HUES64 (cell line): Measurements from ENCODE around the gene ZNF331.

Experiments used
- H3K27ac ChIP-seq: 2 replicates; pipeline ENCODE4 v1.7.0; 2013; ENCODE audit warnings: low read depth, low read length, inconsistent platforms
- H3K27me3 ChIP-seq: 2 replicates; pipeline ENCODE4 v1.6.1; 2013; ENCODE audit warnings: mild to moderate bottlenecking, low read length; ENCODE audit not compliant: insufficient read depth
- H3K36me3 ChIP-seq: 2 replicates; pipeline ENCODE4 v1.6.1; 2013; ENCODE audit warnings: mild to moderate bottlenecking, low read length; ENCODE audit not compliant: insufficient read depth
- H3K4me1 ChIP-seq: 2 replicates; pipeline ENCODE4 v1.6.1; 2013; ENCODE audit warnings: mild to moderate bottlenecking, low read length, moderate library complexity; ENCODE audit not compliant: insufficient read depth
- H3K4me3 ChIP-seq: 2 replicates; pipeline ENCODE4 v1.5.1; 2013; ENCODE audit warnings: mild to moderate bottlenecking, low read length, moderate library complexity
- H3K9ac ChIP-seq: 2 replicates; pipeline ENCODE4 v1.6.1; 2013; ENCODE audit warnings: mild to moderate bottlenecking, low read depth, low read length
- H3K9me3 ChIP-seq: 2 replicates; pipeline ENCODE4 v1.6.1; 2013; ENCODE audit warnings: low read depth, low read length; ENCODE audit not compliant: insufficient read depth
- WGBS: fragments of 150-250, 120-280 bp; methylation state at CpG from one replicate; pipeline ENCODE4 v1.1.7; 2013; ENCODE audit warnings: missing lambda C conversion rate; 5-methylcytosine and 5-hydroxymethylcytosine counted together

Gene ZNF331

DNA sequence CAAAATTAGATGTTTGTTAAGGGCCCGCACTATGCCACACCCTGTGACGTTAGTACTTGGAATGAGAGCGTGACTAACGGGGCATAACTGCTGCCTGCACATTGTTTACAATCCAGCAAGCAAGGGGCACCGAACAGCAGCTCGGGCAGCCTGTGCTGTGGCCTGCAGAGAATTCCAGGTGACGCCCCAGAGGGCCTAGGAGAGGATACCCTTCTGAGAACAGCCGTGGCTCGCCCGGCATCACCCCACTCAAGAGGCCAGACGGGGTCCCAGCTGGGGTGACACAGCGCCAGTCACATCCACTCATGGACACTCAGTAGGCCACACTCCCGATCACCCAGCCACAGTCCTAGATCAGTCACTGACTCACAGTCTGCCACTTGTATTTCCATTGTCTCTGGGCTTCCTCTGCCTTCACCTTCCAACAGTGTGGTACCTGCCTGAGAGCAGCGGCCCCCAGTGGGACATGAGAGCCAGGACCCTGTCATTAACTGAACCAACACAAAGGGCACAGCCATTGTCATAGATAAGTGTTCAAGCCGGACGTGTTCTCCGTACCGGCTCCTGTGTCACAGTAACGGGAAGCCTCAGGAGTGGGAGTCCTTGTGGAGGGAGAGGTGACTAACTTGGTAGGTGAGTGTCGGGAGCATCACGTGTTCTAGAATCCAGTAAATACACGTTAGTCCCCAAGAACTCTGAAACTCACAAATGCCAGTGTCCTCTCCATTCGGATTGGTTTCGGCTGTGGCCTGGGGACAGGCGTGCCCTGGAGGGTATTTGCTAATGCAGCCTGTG is 7.5 kb downstream of the ZNF331 start:
- no peak overlapping the region for H3K9ac ChIP-seq
- H3K36me3 ChIP-seq, result peaks cover 40% of the 10 kb centered on the region
- H3K27ac ChIP-seq, result no peak overlapping the region
- H3K4me1 ChIP-seq, result peaks cover 8% of the 10 kb centered on the region
- H3K27me3 ChIP-seq, result no peaks in the 10 kb centered on the region
- 95% methylated on average over 25 of the region's 25 CpGs for WGBS
- no peak overlapping the region for H3K4me3 ChIP-seq
- H3K9me3 ChIP-seq, result no peaks in the 10 kb centered on the region

DNA sequence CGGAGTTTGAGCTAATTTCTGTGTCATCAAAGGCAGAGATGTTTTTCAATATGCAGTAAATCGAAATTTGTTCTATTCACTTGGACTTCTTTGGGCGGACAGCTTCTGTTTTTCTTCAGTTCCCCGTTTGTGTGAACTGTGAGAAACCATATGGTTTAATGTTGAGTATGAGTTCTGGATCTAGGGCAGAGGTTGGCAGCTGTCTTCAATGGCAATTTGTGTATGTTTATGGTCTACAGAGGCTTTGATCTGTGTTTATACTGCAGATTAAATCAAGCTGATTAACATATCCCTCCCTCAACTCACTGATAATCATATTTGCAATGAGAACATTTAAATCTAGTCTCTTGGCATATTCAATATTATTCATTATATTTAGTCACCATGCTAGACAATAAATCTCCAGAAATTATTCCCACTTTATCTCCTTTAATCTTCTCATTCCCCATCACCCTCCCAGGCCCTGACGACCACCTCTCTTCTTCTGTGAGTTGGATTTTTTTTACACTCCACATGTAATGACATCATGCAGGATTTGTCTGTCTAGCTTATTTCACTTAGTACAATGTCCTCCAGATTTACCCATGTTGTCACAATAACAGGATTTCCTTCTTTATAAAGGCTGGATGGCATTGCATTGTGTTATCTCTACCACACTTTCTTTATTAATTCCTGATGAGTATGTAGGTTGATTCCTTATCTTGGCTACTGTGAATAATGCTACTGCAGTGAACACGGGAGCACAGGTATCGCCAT is 9.0 kb downstream of the ZNF331 start:
- no peak overlapping the region for H3K4me3 ChIP-seq

DNA sequence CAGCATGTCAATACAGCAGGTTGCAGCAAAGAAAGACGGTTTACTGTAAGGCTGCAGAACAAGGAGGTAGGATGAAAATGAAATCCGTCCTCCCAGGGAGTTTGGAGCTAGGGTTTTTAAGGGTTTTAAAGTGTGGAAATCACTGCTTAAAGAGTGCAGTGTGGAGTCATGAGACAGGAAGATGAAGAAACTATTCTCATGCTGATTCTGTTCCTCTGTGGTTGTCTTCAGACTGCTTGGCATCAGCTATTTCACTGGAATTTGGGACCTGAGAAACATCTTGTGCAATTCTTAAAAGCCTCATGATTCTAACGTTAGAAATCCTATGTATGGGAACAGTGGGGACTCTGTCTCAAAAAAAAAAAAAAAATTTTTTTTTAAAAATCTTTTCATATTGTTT is 11.4 kb downstream of the ZNF331 start:
- Histone ChIP-seq H3K27ac (peak overlapping the region; percentile 11), H3K36me3 (peaks cover 16% of the 10 kb centered on the region), H3K4me3 (no peak overlapping the region), H3K27me3 (no peaks in the 10 kb centered on the region), H3K9me3 (no peaks in the 10 kb centered on the region), H3K4me1 (peaks cover 8% of the 10 kb centered on the region), H3K9ac (peak overlapping the region; percentile 24; the same call in 1 of the 2 replicates)
- WGBS, result 48% methylated on average over 3 of the region's 3 CpGs

More for the DNA sequence above, 9.0 kb downstream of the ZNF331 start:
- H3K27me3 ChIP-seq, result no peaks in the 10 kb centered on the region
- H3K9ac ChIP-seq, result no peak overlapping the region
- WGBS, result 96% methylated on average over 7 of the region's 7 CpGs
- peaks cover 29% of the 10 kb centered on the region for H3K36me3 ChIP-seq
- peaks cover 8% of the 10 kb centered on the region for H3K4me1 ChIP-seq
- H3K27ac ChIP-seq, result no peak overlapping the region
- H3K9me3 ChIP-seq, result no peaks in the 10 kb centered on the region

DNA sequence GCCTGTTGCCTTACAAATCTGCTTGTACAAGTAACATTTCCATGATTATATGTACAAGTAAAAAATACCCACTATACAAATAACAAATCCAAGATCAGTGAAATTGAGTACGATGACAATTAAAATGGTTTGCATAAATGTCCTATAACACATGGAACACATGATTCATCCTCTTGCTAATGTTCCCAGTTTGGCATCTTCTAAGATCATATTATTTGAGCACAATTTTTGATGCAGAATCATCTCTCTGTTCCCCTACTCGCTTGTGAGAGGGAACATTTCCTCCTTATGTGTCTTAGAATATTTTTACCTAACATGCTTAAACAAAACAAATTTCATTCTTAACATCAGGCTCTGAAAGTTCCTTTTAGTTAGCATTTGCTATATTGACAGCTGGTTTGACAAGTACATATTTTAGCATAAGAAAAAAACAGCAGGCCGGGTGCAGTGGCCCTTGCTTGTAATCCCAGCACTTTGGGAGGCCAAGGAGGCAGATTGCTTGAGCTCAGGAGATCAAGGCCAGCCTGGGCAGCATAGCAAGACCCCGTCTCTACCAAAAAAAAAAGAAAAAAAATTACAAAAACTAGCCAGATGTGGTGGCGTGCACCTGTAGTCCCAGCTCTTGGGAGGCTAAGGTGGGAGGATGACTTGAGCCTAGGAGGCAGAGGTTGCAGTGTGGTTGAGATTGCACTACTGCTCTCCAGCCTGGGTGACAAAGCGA is 14.2 kb downstream of the ZNF331 start:
- H3K36me3 ChIP-seq, result peaks cover 13% of the 10 kb centered on the region
- H3K9me3 ChIP-seq, result no peaks in the 10 kb centered on the region
- no peaks in the 10 kb centered on the region for H3K27me3 ChIP-seq
- no peak overlapping the region for H3K4me3 ChIP-seq
- peaks cover 8% of the 10 kb centered on the region for H3K4me1 ChIP-seq
- 94% methylated on average over 5 of the region's 6 CpGs for WGBS
- no peak overlapping the region for H3K9ac ChIP-seq
- no peak overlapping the region for H3K27ac ChIP-seq

DNA sequence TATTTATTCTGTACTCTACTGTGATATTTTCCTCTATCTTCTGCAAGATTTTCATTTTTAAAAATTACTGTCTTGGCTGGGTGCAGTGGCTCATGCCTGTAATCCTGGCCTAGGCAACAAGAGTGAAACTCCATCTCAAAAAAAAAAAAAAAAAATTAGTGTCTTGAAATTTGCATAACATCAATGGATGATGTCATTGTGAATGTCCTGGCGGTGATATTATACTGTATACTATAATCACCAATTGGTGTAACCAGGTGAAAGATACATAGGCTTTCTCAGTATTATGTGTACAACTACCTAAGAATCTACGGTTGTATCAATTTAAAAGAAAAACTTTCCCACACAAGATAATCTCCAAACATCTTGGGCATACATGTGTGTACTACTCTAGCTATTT is 15.2 kb downstream of the ZNF331 start:
- no peak overlapping the region for H3K4me3 ChIP-seq
- no peak overlapping the region for H3K9ac ChIP-seq

DNA sequence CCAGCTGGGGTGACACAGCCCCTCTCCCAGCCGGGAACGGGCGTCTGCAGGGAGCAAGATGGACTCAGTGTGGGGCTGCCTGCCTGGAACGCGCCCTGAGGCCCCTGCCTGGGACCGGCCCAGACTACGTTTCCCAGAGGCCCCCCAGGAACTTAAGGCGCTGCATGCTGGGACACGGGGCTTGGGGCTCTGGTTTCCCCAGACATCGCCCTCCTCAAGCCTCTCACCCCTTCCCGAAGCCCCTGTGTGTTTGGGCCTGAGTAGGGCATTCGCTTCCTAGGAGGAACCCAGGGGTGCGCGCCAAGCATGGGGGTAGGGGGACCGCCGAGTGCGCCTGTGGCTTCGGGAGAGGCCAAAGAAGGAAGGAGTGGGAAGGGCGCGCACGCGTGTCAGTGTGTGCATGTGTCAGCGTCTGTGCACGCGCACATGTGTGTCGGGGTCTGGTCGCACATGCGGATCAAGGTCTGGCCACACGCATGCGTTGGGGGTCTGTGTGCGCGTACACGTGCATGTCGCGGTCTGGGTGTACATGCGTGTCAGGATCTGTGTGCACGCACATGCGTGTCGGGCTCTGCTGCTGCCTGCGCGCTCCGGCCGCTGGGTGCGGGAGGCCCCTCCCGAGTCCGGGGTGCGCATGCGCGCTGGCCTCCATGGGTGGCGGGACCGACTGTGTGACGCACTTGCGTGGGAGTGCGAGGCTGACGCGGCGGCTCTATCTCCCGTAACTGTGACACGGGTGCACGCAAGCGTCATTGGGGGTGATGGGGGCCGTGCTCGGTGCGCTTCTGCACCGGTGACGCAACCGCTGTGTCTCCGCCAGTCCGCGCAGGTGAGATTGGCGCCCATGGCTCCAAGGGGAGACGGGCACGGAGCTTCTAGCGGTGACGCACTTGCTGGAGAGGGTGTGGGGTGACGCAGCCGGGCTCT is 16.2 kb downstream of the ZNF331 start:
- Histone ChIP-seq H3K36me3 (peaks cover 27% of the 10 kb centered on the region), H3K9ac (peak overlapping the region; percentile 59), H3K4me1 (peaks cover 5% of the 10 kb centered on the region), H3K9me3 (peaks cover 6% of the 10 kb centered on the region), H3K27ac (no peak overlapping the region), H3K4me3 (peak overlapping the region; percentile 67), H3K27me3 (no peaks in the 10 kb centered on the region)
- WGBS, result 58% methylated on average over 77 of the region's 77 CpGs

More for the DNA sequence above, 15.2 kb downstream of the ZNF331 start:
- WGBS, result 75% methylated on average over 1 of the region's 2 CpGs
- Histone ChIP-seq H3K36me3 (peaks cover 18% of the 10 kb centered on the region), H3K4me1 (peaks cover 8% of the 10 kb centered on the region), H3K27me3 (no peaks in the 10 kb centered on the region), H3K9me3 (no peaks in the 10 kb centered on the region), H3K27ac (no peak overlapping the region)

DNA sequence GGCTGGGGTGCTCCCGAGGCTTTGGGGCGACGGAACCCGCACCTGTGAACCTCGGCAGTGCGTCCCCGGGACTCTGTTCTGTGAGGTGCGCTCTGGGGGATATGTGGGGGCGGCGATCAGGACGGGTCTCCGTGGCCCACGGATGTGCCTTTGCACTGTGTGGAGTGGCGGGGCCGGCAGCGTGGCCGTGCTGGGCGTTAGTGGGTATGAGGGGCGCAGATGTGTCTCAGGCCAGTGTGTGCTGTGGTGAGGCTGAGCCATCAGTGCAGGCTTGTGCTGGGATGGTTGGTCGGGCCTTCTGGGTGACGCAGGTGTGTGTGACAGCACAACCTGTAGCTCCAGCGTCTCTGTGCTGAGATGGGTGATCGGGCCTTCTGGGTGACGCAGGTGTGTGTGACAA is 16.9 kb downstream of the ZNF331 start:
- peak overlapping the region; percentile 59 for H3K9ac ChIP-seq
- no peaks in the 10 kb centered on the region for H3K4me1 ChIP-seq
- no peak overlapping the region for H3K27ac ChIP-seq
- peaks cover 34% of the 10 kb centered on the region for H3K36me3 ChIP-seq
- H3K9me3 ChIP-seq, result peaks cover 11% of the 10 kb centered on the region
- peak overlapping the region; percentile 67 for H3K4me3 ChIP-seq
- H3K27me3 ChIP-seq, result no peaks in the 10 kb centered on the region
- WGBS, result 61% methylated on average over 24 of the region's 24 CpGs

DNA sequence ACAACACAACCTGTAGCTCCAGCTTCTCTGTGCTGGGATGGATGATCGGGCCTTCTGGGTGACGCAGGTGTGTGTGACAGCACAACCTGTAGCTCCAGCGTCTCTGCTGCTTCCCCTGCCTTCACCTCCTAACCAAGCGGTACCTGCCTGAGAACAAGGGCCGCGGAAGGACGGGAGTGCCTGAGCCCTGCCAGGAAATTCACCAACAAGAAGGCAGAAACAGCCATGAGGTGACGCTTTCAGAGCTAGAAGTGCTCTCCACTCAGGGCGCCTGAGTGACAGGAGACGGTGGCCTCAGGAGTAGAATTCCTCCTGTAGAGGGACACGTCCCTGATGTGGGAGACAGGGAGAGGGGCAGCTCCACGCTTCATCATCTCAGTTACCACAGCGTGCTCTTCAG is 17.4 kb downstream of the ZNF331 start:
- no peaks in the 10 kb centered on the region for H3K4me1 ChIP-seq
- H3K27me3 ChIP-seq, result no peaks in the 10 kb centered on the region
- H3K27ac ChIP-seq, result no peak overlapping the region
- WGBS, result 93% methylated on average over 12 of the region's 13 CpGs
- H3K36me3 ChIP-seq, result peaks cover 40% of the 10 kb centered on the region
- no peak overlapping the region for H3K4me3 ChIP-seq
- no peak overlapping the region for H3K9ac ChIP-seq
- H3K9me3 ChIP-seq, result peaks cover 14% of the 10 kb centered on the region

DNA sequence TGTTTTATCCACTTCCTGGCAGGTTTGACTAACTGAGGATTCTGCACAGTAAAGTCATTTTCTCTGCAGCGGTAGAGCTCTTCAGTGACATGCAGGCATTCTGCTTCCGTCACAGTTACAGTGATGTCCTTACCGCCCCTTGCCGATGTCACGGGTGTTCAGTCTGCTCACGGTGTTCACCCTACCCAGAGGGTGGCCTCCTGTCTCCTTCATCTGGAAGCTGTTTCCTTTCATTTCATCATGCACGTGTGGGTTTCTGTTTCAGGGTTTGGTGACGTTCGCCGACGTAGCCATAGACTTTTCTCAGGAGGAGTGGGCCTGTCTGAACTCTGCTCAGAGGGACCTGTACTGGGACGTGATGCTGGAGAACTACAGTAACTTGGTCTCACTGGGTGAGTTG is 33.4 kb downstream of the ZNF331 start:
- H3K9me3 ChIP-seq, result peaks cover 6% of the 10 kb centered on the region; the same call in 1 of the 2 replicates
- WGBS, result 97% methylated on average over 12 of the region's 12 CpGs
- no peak overlapping the region for H3K4me3 ChIP-seq
- no peaks in the 10 kb centered on the region for H3K27me3 ChIP-seq
- H3K9ac ChIP-seq, result no peak overlapping the region
- H3K27ac ChIP-seq, result no peak overlapping the region
- H3K4me1 ChIP-seq, result no peaks in the 10 kb centered on the region
- H3K36me3 ChIP-seq, result peaks cover 66% of the 10 kb centered on the region

DNA sequence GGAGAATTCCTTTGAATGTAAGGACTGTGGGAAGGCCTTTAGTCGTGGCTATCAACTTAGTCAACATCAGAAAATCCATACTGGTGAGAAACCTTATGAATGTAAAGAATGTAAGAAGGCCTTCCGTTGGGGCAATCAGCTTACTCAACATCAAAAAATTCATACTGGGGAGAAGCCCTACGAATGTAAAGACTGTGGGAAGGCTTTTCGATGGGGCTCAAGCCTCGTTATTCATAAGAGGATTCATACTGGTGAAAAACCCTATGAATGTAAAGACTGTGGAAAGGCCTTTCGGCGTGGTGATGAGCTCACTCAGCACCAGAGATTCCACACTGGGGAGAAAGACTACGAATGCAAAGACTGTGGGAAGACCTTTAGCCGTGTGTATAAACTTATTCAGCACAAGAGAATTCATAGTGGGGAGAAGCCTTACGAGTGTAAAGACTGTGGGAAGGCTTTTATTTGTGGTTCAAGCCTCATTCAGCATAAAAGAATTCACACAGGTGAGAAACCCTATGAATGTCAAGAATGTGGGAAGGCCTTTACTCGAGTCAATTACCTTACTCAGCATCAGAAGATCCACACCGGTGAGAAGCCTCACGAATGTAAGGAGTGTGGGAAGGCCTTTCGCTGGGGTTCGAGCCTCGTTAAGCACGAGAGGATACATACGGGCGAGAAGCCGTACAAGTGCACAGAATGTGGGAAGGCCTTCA is 39.2 kb downstream of the ZNF331 start:
- 96% methylated on average over 19 of the region's 20 CpGs for WGBS
- Histone ChIP-seq H3K4me1 (no peaks in the 10 kb centered on the region), H3K27ac (no peak overlapping the region), H3K36me3 (peaks cover 78% of the 10 kb centered on the region), H3K9ac (no peak overlapping the region), H3K4me3 (no peak overlapping the region; the same call in 1 of the 2 replicates), H3K27me3 (no peaks in the 10 kb centered on the region), H3K9me3 (peaks cover 35% of the 10 kb centered on the region)
